Ramos (cell line): ENCODE results near the gene PCDH9.

Source experiments
- in situ Hi-C: fragments of 300-500 bp; cut with MboI; formaldehyde crosslinking; loops from one replicate; pipeline ENCODE4 v1.14.3; 2022; ENCODE audit warnings: low sequenced_read_pairs; ENCODE audit not compliant: unreplicated experiment

The PCDH9 gene

GRCh38 chr13:67229481-67230403, at the start of gene PCDH9:
Gene PCDH9 (minus strand): TSS chr13:67230336. CDS start chr13:67228440, 1,896 bp downstream.
- in situ Hi-C loops = loop anchor here (5.0 to 25.0 kb wide), 4 partner anchors 237 to 1567 kb away; no protein-coding TSS in a partner anchor

GRCh38 chr13:67278235-67278634, 48.1 kb upstream of the PCDH9 start:
- in situ Hi-C loops = no loop called here

- in situ Hi-C loops = no loop called here
Observed at GRCh38 chr13:67277581-67277980, 47.4 kb upstream of the PCDH9 start.

- in situ Hi-C loops = no loop called here
Observed at GRCh38 chr13:67275351-67275960, 45.3 kb upstream of the PCDH9 start.

- in situ Hi-C loops = no loop called here
Observed at GRCh38 chr13:67273001-67273400, 42.9 kb upstream of the PCDH9 start.

- in situ Hi-C loops = no loop called here
Observed at GRCh38 chr13:67267136-67267535, 37.0 kb upstream of the PCDH9 start.

GRCh38 chr13:67259208-67259607, 29.1 kb upstream of the PCDH9 start:
- in situ Hi-C loops = no loop called here

- in situ Hi-C loops = no loop called here
Observed at GRCh38 chr13:67258482-67258881, 28.3 kb upstream of the PCDH9 start.

GRCh38 chr13:67238861-67239260, 8.7 kb upstream of the PCDH9 start:
- in situ Hi-C loops = loop anchor here (25.0 kb wide), 2 partner anchors 1102 to 1577 kb away; no protein-coding TSS in a partner anchor

GRCh38 chr13:67238277-67238859, 8.2 kb upstream of the PCDH9 start:
- in situ Hi-C loops = loop anchor here (25.0 kb wide), 2 partner anchors 1101 to 1576 kb away; no protein-coding TSS in a partner anchor

GRCh38 chr13:67235265-67235664, 5.1 kb upstream of the PCDH9 start:
- in situ Hi-C loops = loop anchor here (25.0 kb wide), 2 partner anchors 1098 to 1573 kb away; no protein-coding TSS in a partner anchor

GRCh38 chr13:67232384-67232783, 2.2 kb upstream of the PCDH9 start:
- in situ Hi-C loops = loop anchor here (25.0 kb wide), 2 partner anchors 1095 to 1570 kb away; no protein-coding TSS in a partner anchor

- in situ Hi-C loops = loop anchor here (25.0 kb wide), 2 partner anchors 1094 to 1569 kb away; no protein-coding TSS in a partner anchor
Observed at GRCh38 chr13:67231289-67232000, 1.3 kb upstream of the PCDH9 start.

GRCh38 chr13:67230404-67231288, 510 bp upstream of the PCDH9 start:
- in situ Hi-C loops = loop anchor here (25.0 kb wide), 2 partner anchors 1093 to 1568 kb away; no protein-coding TSS in a partner anchor

GRCh38 chr13:67228916-67229315, 1.2 kb downstream of the PCDH9 start:
- in situ Hi-C loops = loop anchor here (5.0 to 25.0 kb wide), 4 partner anchors 237 to 1567 kb away; no protein-coding TSS in a partner anchor

- in situ Hi-C loops = loop anchor here (5.0 to 25.0 kb wide), 4 partner anchors 236 to 1566 kb away; no protein-coding TSS in a partner anchor
Observed at GRCh38 chr13:67228031-67228430, 2.1 kb downstream of the PCDH9 start.

GRCh38 chr13:67227131-67227983, 2.8 kb downstream of the PCDH9 start:
- in situ Hi-C loops = loop anchor here (5.0 to 25.0 kb wide), 4 partner anchors 235 to 1565 kb away; no protein-coding TSS in a partner anchor

- in situ Hi-C loops = loop anchor here (5.0 to 25.0 kb wide), 4 partner anchors 234 to 1564 kb away; no protein-coding TSS in a partner anchor
Observed at GRCh38 chr13:67226696-67227095, 3.4 kb downstream of the PCDH9 start.
